Panc1 (cell line): ENCODE measurements around the gene CD99. TPM values are rescaled to one million over a fixed set of nuclear protein-coding genes. Genes with fewer than 3 reads are reported as not detected.

Source experiments
- ATAC-seq: fragments of 200-7000 bp; cut with Tn5 transposase; 2 replicates; pipeline ENCODE4 v1.9.1; 2020; ENCODE audit warnings: mild to moderate bottlenecking, moderate library complexity
- BruUV-seq: library from RNA; stranded (reverse); fragments of 400-500 nt; replicated peaks from 2 replicates; lab custom pipeline; 2021; lab: Mats Ljungman, UMichigan
- CTCF ChIA-PET: fragments of 300-600 bp; sonication (Branson Sonifier 250); formaldehyde crosslinking; loops from one replicate; lab custom pipeline; 2022; ENCODE audit warnings: antibody characterized with exemption; lab: Charles Lee
- POLR2A ChIA-PET: fragments of 300-600 bp; sonication (Branson Sonifier 250); formaldehyde crosslinking; loops from one replicate; lab custom pipeline; 2022; ENCODE audit warnings: antibody characterized with exemption; lab: Charles Lee
- DNase-seq: peaks from one replicate; pipeline ENCODE4 v3.0.0-alpha.2; 2010; ENCODE audit warnings: low read depth, low spot score
- H3K27ac ChIP-seq: 2 replicates; pipeline ENCODE4 v1.5.1; 2011; ENCODE audit warnings: mild to moderate bottlenecking, low read length, inconsistent platforms
- H3K27me3 ChIP-seq: fragments of 200-500 bp; sonication (Bioruptor generic); 2 replicates; pipeline ENCODE4 v1.6.0; 2014; ENCODE audit warnings: low read length, inconsistent platforms; ENCODE audit not compliant: control insufficient read depth, insufficient read depth
- H3K36me3 ChIP-seq: fragments of 200-500 bp; sonication (Bioruptor generic); 2 replicates; pipeline ENCODE4 v1.5.1; 2014; ENCODE audit warnings: inconsistent platforms, mild to moderate bottlenecking, low read length, moderate library complexity; ENCODE audit not compliant: control insufficient read depth, insufficient read depth
- H3K4me1 ChIP-seq: 2 replicates; pipeline ENCODE4 v1.5.1; 2011; ENCODE audit warnings: inconsistent platforms, mild to moderate bottlenecking, low read length, moderate library complexity; ENCODE audit not compliant: control insufficient read depth, insufficient read depth
- H3K4me3 ChIP-seq, 2 experiments: 2 replicates each; pipeline ENCODE4 v1.5.1; 2011 to 2012; ENCODE audit warnings: low read depth in 2 of 2, low read length in 2 of 2, mild to moderate bottlenecking in 2 of 2, inconsistent platforms in 1 of 2, moderate library complexity in 1 of 2
- H3K9me3 ChIP-seq: fragments of 200-500 bp; sonication (Bioruptor generic); 2 replicates; pipeline ENCODE4 v1.5.1; 2014; ENCODE audit warnings: low read depth, mild to moderate bottlenecking, inconsistent platforms, low read length, moderate library complexity; ENCODE audit not compliant: control insufficient read depth, insufficient read depth
- CTCF ChIP-seq: fragments of 450-650 bp; IDR thresholded peaks from 2 replicates; pipeline ENCODE4 v1.5.1; 2017; ENCODE audit warnings: mild to moderate bottlenecking
- POLR2AphosphoS5 ChIP-seq: IDR thresholded peaks from 2 replicates; pipeline ENCODE4 v1.6.1; 2012; ENCODE audit warnings: mild to moderate bottlenecking, low read depth, low read length, moderate library complexity
- REST ChIP-seq, 2 experiments: IDR thresholded peaks; 2 replicates each; pipeline ENCODE4 v1.6.1; 2011 to 2012; ENCODE audit warnings: low read depth in 2 of 2, control low read depth in 1 of 2, low read length in 1 of 2, mild to moderate bottlenecking in 1 of 2, moderate library complexity in 1 of 2; ENCODE audit not compliant: insufficient read depth in 1 of 2
- SIN3A ChIP-seq: IDR thresholded peaks from 2 replicates; pipeline ENCODE4 v1.6.1; 2012; ENCODE audit warnings: low read depth, mild to moderate bottlenecking, low read length, moderate library complexity, borderline replicate concordance; ENCODE audit not compliant: insufficient read depth
- TCF7L2 ChIP-seq: IDR thresholded peaks from 2 replicates; pipeline ENCODE4 v1.6.1; 2011; ENCODE audit warnings: mild to moderate bottlenecking, low read depth, low read length, inconsistent platforms
- in situ Hi-C: cut with HindIII; loops from 2 replicates; pipeline ENCODE4 v1.10.0; 2016; ENCODE audit warnings: low sequenced_read_pairs, low pct_unique_long_range_greater_than_20kb
- intact Hi-C: fragments of 100-400 bp; cut with micrococcal nuclease; formaldehyde crosslinking; loops from one replicate; pipeline ENCODE4 v1.10.0; 2022; ENCODE audit not compliant: unreplicated experiment
- total RNA-seq: library from RNA; stranded (reverse); gene quantifications from one replicate; pipeline ENCODE4 v1.2.1, GENCODE V29; 2021; ENCODE audit not compliant: unreplicated experiment

Gene CD99
- total RNA-seq, 1 experiment from 2014 or later = 67.6 TPM

- ATAC-seq (no peak), DNase-seq (no peak)
- ChIA-PET CTCF (no interaction called here), POLR2A (no interaction called here)
- H3K4me1 ChIP-seq = no peaks in the 10 kb centered on the region
- no TSS peak for BruUV-seq
- no peaks in the 10 kb centered on the region for H3K27me3 ChIP-seq
- in situ Hi-C loops = no loop called here
- intact Hi-C loops = loop anchor here (5.0 kb wide), 1 partner anchor 175 kb away; no protein-coding TSS in a partner anchor
- H3K36me3 ChIP-seq = no peaks in the 10 kb centered on the region
- H3K4me3 ChIP-seq = no peak overlapping the region
- no peak overlapping the region for H3K27ac ChIP-seq
- no peaks in the 10 kb centered on the region for H3K9me3 ChIP-seq
- TF ChIP-seq POLR2AphosphoS5 = no peak
Measured at GRCh38 chrX:2642791-2643190, 48.3 kb upstream of the CD99 start.

GRCh38 chrX:2643880-2644279, 47.2 kb upstream of the CD99 start:
- intact Hi-C loops = loop anchor here (5.0 kb wide), 1 partner anchor 173 kb away; no protein-coding TSS in a partner anchor

GRCh38 chrX:2645563-2645962, 45.5 kb upstream of the CD99 start:
- no peak for DNase-seq
- H3K9me3 ChIP-seq = no peaks in the 10 kb centered on the region
- ChIA-PET CTCF (no interaction called here), POLR2A (no interaction called here)
- no peak for ATAC-seq
- intact Hi-C loops (no loop called here), in situ Hi-C loops (no loop called here)
- H3K4me1 ChIP-seq = no peaks in the 10 kb centered on the region
- no peaks in the 10 kb centered on the region for H3K27me3 ChIP-seq
- no peak overlapping the region for H3K4me3 ChIP-seq
- no peak overlapping the region for H3K27ac ChIP-seq
- H3K36me3 ChIP-seq = no peaks in the 10 kb centered on the region
- TF ChIP-seq TCF7L2 (no peak), SIN3A (no peak), POLR2AphosphoS5 (no peak), REST (IDR thresholded peaks at IDR 0.05; ENCODE audit: insufficient read depth in 1 of 2, low read depth in 2 of 2, low read length in 1 of 2) (no peak), CTCF (no peak)
- BruUV-seq = no TSS peak

More at GRCh38 chrX:2643880-2644279, 47.2 kb upstream of the CD99 start:
- CTCF ChIA-PET = no interaction called here
- ATAC-seq (no peak), DNase-seq (no peak)
- POLR2A ChIA-PET = no interaction called here
- TF ChIP-seq SIN3A = no peak
- no peak for TF ChIP-seq POLR2AphosphoS5
- Histone ChIP-seq H3K27me3 (no peaks in the 10 kb centered on the region), H3K4me1 (no peaks in the 10 kb centered on the region), H3K9me3 (no peaks in the 10 kb centered on the region), H3K27ac (no peak overlapping the region), H3K36me3 (no peaks in the 10 kb centered on the region), H3K4me3 (no peak overlapping the region)
- in situ Hi-C loops = no loop called here
- no TSS peak for BruUV-seq
